ENCODE data around the gene HECTD4. TPM values are rescaled to one million over a fixed set of nuclear protein-coding genes. Genes with fewer than 3 reads are reported as not detected.
"Not testable (repeated sequence)": the region's sequence is repeated elsewhere in the genome, so short reads cannot be mapped to it uniquely, and the experiment has no call there.

Gene HECTD4
- total RNA-seq, 1 experiment from 2014 or later: 30.0 TPM

- Histone ChIP-seq H3K9me3 (ENCODE audit: control insufficient read depth, low read depth, low read length) (no peaks in the 10 kb centered on the region), H2AFZ (ENCODE audit: low read length) (no peak overlapping the region), H3T11ph (ENCODE audit: low read length) (no peak overlapping the region), H3K79me2 (ENCODE audit: insufficient read depth, low read length) (no peaks in the 10 kb centered on the region), H4K91ac (ENCODE audit: insufficient read length, low read depth, low read length) (no peak overlapping the region), H3K23ac (ENCODE audit: insufficient read length, low read depth, low read length) (no peak overlapping the region), H2BK20ac (ENCODE audit: low read depth, low read length, poor library complexity, severe bottlenecking) (no peak overlapping the region), H2BK5ac (ENCODE audit: insufficient read length, low read length) (no peak overlapping the region), H3K4me1 (ENCODE audit: insufficient read depth, low read length) (peaks cover 8% of the 10 kb centered on the region; the same call in 1 of the 2 replicates), H3K79me1 (ENCODE audit: insufficient read depth, low read depth, low read length, poor library complexity, severe bottlenecking) (no peaks in the 10 kb centered on the region), H2BK120ac (ENCODE audit: low read depth, low read length, poor library complexity, severe bottlenecking) (no peak overlapping the region), H3K9ac (ENCODE audit: extremely low read depth, insufficient read length, low read length) (no peak overlapping the region), H3K27me3 (ENCODE audit: insufficient read depth, low read length) (no peaks in the 10 kb centered on the region), H4K20me1 (ENCODE audit: control insufficient read depth, insufficient read depth, insufficient read length) (no peaks in the 10 kb centered on the region), H3K18ac (ENCODE audit: insufficient read length, low read depth, low read length) (no peak overlapping the region), H3K56ac (ENCODE audit: insufficient read length, low read depth, low read length) (no peak overlapping the region), H2BK12ac (ENCODE audit: insufficient read length, low read depth, low read length) (no peak overlapping the region), H3K27ac (ENCODE audit: insufficient read length, low read depth, low read length) (no peak overlapping the region), H3K14ac (ENCODE audit: insufficient read depth, low read length) (no peak overlapping the region), H3K4ac (ENCODE audit: low read depth, low read length) (no peak overlapping the region), H4K8ac (replicated peaks; ENCODE audit: insufficient read length, low read depth, low read length) (no peak overlapping the region), H3K4me2 (ENCODE audit: insufficient read depth, insufficient read length, low read length) (no peak overlapping the region), H4K5ac (ENCODE audit: insufficient read length, low read depth, low read length) (no peak overlapping the region), H3K23me2 (ENCODE audit: insufficient read length, low read depth, low read length, poor library complexity, severe bottlenecking) (no peaks in the 10 kb centered on the region), H2AK5ac (ENCODE audit: insufficient read length, low read length) (no peak overlapping the region), H2BK15ac (ENCODE audit: low read depth, low read length) (no peak overlapping the region)
- Mint-ChIP-seq H3K27ac (no peak overlapping the region), H3K36me3 (ENCODE audit: insufficient read depth in 1 of 3, low read depth in 3 of 3) (peaks cover 0 to 5% (median 0%) of the 10 kb centered on the region in 3 experiments; a peak in 2 of 7 replicates), H3K4me3 (no peak overlapping the region), H3K27me3 (ENCODE audit: low read depth) (no peaks in the 10 kb centered on the region; the same call in 1 of the 2 replicates), H3K9me3 (no peaks in the 10 kb centered on the region), H3K4me1 (peaks cover 13 to 17% of the 10 kb centered on the region in 2 experiments)
- no CpG with 5 or more reads among the region's 3 CpGs for WGBS (ENCODE audit: extremely low coverage, insufficient read length, low lambda C conversion rate)
- no peak for DNase-seq
- no peak for TF ChIP-seq CTCF (conservative IDR thresholded peaks at IDR 0.05)
Measured at GRCh38 chr12:112340230-112340629, 42.0 kb downstream of the HECTD4 start.

GRCh38 chr12:112334999-112335398 is 47.2 kb downstream of the HECTD4 start:
- not testable (repeated sequence) for H3K9ac ChIP-seq (ENCODE audit: extremely low read depth, insufficient read length, low read length); H3K4me1 ChIP-seq (ENCODE audit: insufficient read depth, low read length); H3K23me2 ChIP-seq (ENCODE audit: insufficient read length, low read depth, low read length, poor library complexity, severe bottlenecking); H4K20me1 ChIP-seq (ENCODE audit: control insufficient read depth, insufficient read depth, insufficient read length); H2BK5ac ChIP-seq (ENCODE audit: insufficient read length, low read length); H2BK15ac ChIP-seq (ENCODE audit: low read depth, low read length); H4K5ac ChIP-seq (ENCODE audit: insufficient read length, low read depth, low read length); H3T11ph ChIP-seq (ENCODE audit: low read length); H3K4ac ChIP-seq (ENCODE audit: low read depth, low read length); H2AK5ac ChIP-seq (ENCODE audit: insufficient read length, low read length); H3K9me3 ChIP-seq (ENCODE audit: control insufficient read depth, low read depth, low read length); H2AFZ ChIP-seq (ENCODE audit: low read length); H2BK12ac ChIP-seq (ENCODE audit: insufficient read length, low read depth, low read length); H2BK120ac ChIP-seq (ENCODE audit: low read depth, low read length, poor library complexity, severe bottlenecking); H3K9me3 Mint-ChIP-seq; H3K79me2 ChIP-seq (ENCODE audit: insufficient read depth, low read length); H3K4me1 Mint-ChIP-seq; H3K23ac ChIP-seq (ENCODE audit: insufficient read length, low read depth, low read length); H2BK20ac ChIP-seq (ENCODE audit: low read depth, low read length, poor library complexity, severe bottlenecking); DNase-seq; H3K14ac ChIP-seq (ENCODE audit: insufficient read depth, low read length); H3K27me3 ChIP-seq (ENCODE audit: insufficient read depth, low read length); H4K8ac ChIP-seq (replicated peaks; ENCODE audit: insufficient read length, low read depth, low read length); H4K91ac ChIP-seq (ENCODE audit: insufficient read length, low read depth, low read length); H3K27ac Mint-ChIP-seq; H3K18ac ChIP-seq (ENCODE audit: insufficient read length, low read depth, low read length); H3K4me2 ChIP-seq (ENCODE audit: insufficient read depth, insufficient read length, low read length); H3K56ac ChIP-seq (ENCODE audit: insufficient read length, low read depth, low read length); H3K4me3 Mint-ChIP-seq; H3K79me1 ChIP-seq (ENCODE audit: insufficient read depth, low read depth, low read length, poor library complexity, severe bottlenecking); H3K27me3 Mint-ChIP-seq (ENCODE audit: low read depth); H3K27ac ChIP-seq (ENCODE audit: insufficient read length, low read depth, low read length); H3K36me3 Mint-ChIP-seq (ENCODE audit: insufficient read depth in 1 of 3, low read depth in 3 of 3)
- whole genome bisulfite sequencing (ENCODE audit: extremely low coverage, insufficient read length, low lambda C conversion rate): no CpG with 5 or more reads among the region's 1 CpG

Measured in H9 (cell line).